ENCODE results near the gene SLC9A3.

GRCh38 chr5:463301-463700 is 60.9 kb downstream of the SLC9A3 start:
- no peak for TF ChIP-seq ZNF239 (tag by site-specific recombination; IDR thresholded peaks at IDR 0.05)
- TF ChIP-seq CTCF (tag by site-specific recombination; IDR thresholded peaks at IDR 0.05), result no peak
